HEK293 (cell line): ENCODE results near the gene ACER3.

Experiments
- CTCF ChIA-PET: fragments of 350-600 bp; formaldehyde crosslinking; extraction: SDS; loops from one replicate; lab custom pipeline; 2021; ENCODE audit warnings: antibody characterized with exemption; lab: Yijun Ruan, JAX
- POLR2A ChIA-PET: fragments of 300-600 bp; formaldehyde crosslinking; extraction: SDS; loops from one replicate; lab custom pipeline; 2020; ENCODE audit warnings: antibody characterized with exemption, inconsistent platforms; lab: Yijun Ruan, JAX
- H3K27ac ChIP-seq: fragments of 200-500 bp; sonication (Bioruptor generic); 2 replicates; pipeline ENCODE4 v1.5.1; 2014; ENCODE audit warnings: low read depth, low read length, control low read depth, inconsistent platforms; ENCODE audit errors: extremely low read depth
- H3K36me3 ChIP-seq, 2 experiments: fragments of 200-500 bp in 1 of 2; sonication (Bioruptor generic) in 1 of 2; 1 replicate in 1 of 2; 2 replicates in 1 of 2; pipeline ENCODE4 v1.5.1; 2014 to 2017; ENCODE audit warnings: inconsistent platforms in 2 of 2, low read length in 2 of 2; ENCODE audit not compliant: control insufficient read depth in 2 of 2, insufficient read depth in 1 of 2
- H3K4me1 ChIP-seq: fragments of 200-500 bp; sonication (Bioruptor generic); 2 replicates; pipeline ENCODE4 v1.5.1; 2014; ENCODE audit warnings: mild to moderate bottlenecking, low read length, inconsistent platforms; ENCODE audit not compliant: control insufficient read depth, insufficient read depth
- H3K4me3 ChIP-seq: 2 replicates; pipeline ENCODE4 v1.5.1; 2011; ENCODE audit warnings: low read depth, mild to moderate bottlenecking, control low read depth, low read length, moderate library complexity
- H3K9me3 ChIP-seq: fragments of 200-500 bp; sonication (Bioruptor generic); 2 replicates; pipeline ENCODE4 v1.5.1; 2014; ENCODE audit warnings: low read depth, low read length, inconsistent platforms; ENCODE audit not compliant: control insufficient read depth, insufficient read depth
- AEBP2 ChIP-seq: fragments of 450-650 bp; formaldehyde crosslinking; IDR thresholded peaks from 2 replicates; pipeline ENCODE4 v1.5.1; 2016; ENCODE audit warnings: missing biosample characterization, missing genetic modification characterization, borderline replicate concordance
- BCL11B ChIP-seq: fragments of 450-650 bp; formaldehyde crosslinking; IDR thresholded peaks from 2 replicates; pipeline ENCODE4 v1.5.1; 2016; ENCODE audit warnings: low read depth, missing biosample characterization, missing genetic modification characterization
- CTCF ChIP-seq: fragments of 450-650 bp; formaldehyde crosslinking; IDR thresholded peaks from 2 replicates; pipeline ENCODE4 v1.5.1; 2016; ENCODE audit warnings: missing biosample characterization, missing genetic modification characterization
- HOXD13 ChIP-seq: sonication (generic); formaldehyde crosslinking; IDR thresholded peaks from 2 replicates; pipeline ENCODE4 v1.8.0; 2022; ENCODE audit warnings: missing genetic modification reagents, borderline replicate concordance
- INSM2 ChIP-seq: fragments of 450-650 bp; formaldehyde crosslinking; IDR thresholded peaks from 2 replicates; pipeline ENCODE4 v1.5.1; 2016; ENCODE audit warnings: missing biosample characterization, missing genetic modification characterization
- KLF1 ChIP-seq: fragments of 450-650 bp; formaldehyde crosslinking; IDR thresholded peaks from 2 replicates; pipeline ENCODE4 v1.5.1; 2016; ENCODE audit warnings: missing biosample characterization, missing genetic modification characterization
- KLF16 ChIP-seq: fragments of 450-650 bp; formaldehyde crosslinking; IDR thresholded peaks from 2 replicates; pipeline ENCODE4 v1.5.1; 2017; ENCODE audit warnings: missing biosample characterization, missing genetic modification characterization
- KLF9 ChIP-seq: fragments of 450-650 bp; formaldehyde crosslinking; IDR thresholded peaks from 2 replicates; pipeline ENCODE4 v1.5.1; 2016; ENCODE audit warnings: missing biosample characterization, missing genetic modification characterization, low read depth
- ZBTB1 ChIP-seq: fragments of 450-650 bp; formaldehyde crosslinking; IDR thresholded peaks from 2 replicates; pipeline ENCODE4 v1.5.1; 2016; ENCODE audit warnings: missing biosample characterization, missing genetic modification characterization
- ZBTB11 ChIP-seq: fragments of 450-650 bp; formaldehyde crosslinking; conservative IDR thresholded peaks from 2 replicates; pipeline ENCODE4 v1.5.1; 2016; ENCODE audit warnings: low read depth, missing biosample characterization, missing genetic modification characterization
- ZBTB44 ChIP-seq: fragments of 450-650 bp; IDR thresholded peaks from 2 replicates; pipeline ENCODE4 v1.5.1; 2018; ENCODE audit warnings: missing biosample characterization, mild to moderate bottlenecking, missing genetic modification characterization
- ZFP3 ChIP-seq: fragments of 450-650 bp; formaldehyde crosslinking; IDR thresholded peaks from 2 replicates; pipeline ENCODE4 v1.5.1; 2016; ENCODE audit warnings: low read depth, missing biosample characterization, missing genetic modification characterization
- ZFP37 ChIP-seq: fragments of 450-650 bp; formaldehyde crosslinking; IDR thresholded peaks from 2 replicates; pipeline ENCODE4 v1.5.1; 2016; ENCODE audit warnings: missing biosample characterization, missing genetic modification characterization
- ZNF23 ChIP-seq: fragments of 450-650 bp; formaldehyde crosslinking; IDR thresholded peaks from 2 replicates; pipeline ENCODE4 v1.5.1; 2016; ENCODE audit warnings: missing biosample characterization, missing genetic modification characterization, borderline replicate concordance
- ZNF514 ChIP-seq: fragments of 450-650 bp; formaldehyde crosslinking; IDR thresholded peaks from 2 replicates; pipeline ENCODE4 v1.5.1; 2016; ENCODE audit warnings: missing biosample characterization, missing genetic modification characterization
- ZNF629 ChIP-seq: fragments of 450-650 bp; formaldehyde crosslinking; IDR thresholded peaks from 2 replicates; pipeline ENCODE4 v1.5.1; 2017; ENCODE audit warnings: missing biosample characterization, missing genetic modification characterization
- ZNF645 ChIP-seq: fragments of 450-650 bp; formaldehyde crosslinking; IDR thresholded peaks from 2 replicates; pipeline ENCODE4; 2016; ENCODE audit warnings: missing biosample characterization, missing genetic modification characterization
- ZNF677 ChIP-seq: fragments of 450-650 bp; IDR thresholded peaks from 2 replicates; pipeline ENCODE4 v1.5.0; 2018; ENCODE audit warnings: missing biosample characterization, mild to moderate bottlenecking, missing genetic modification characterization, moderate library complexity
- ZNF704 ChIP-seq: fragments of 450-650 bp; formaldehyde crosslinking; IDR thresholded peaks from 2 replicates; pipeline ENCODE4 v1.5.1; 2016; ENCODE audit warnings: missing biosample characterization, missing genetic modification characterization

ACER3 gene

GRCh38 chr11:77040401-77040777 lies 179.7 kb downstream of the ACER3 start:
- H3K9me3 ChIP-seq: no peaks in the 10 kb centered on the region
- H3K4me3 ChIP-seq: no peak overlapping the region
- no peak overlapping the region for H3K27ac ChIP-seq
- no peak for TF ChIP-seq ZNF677 (tag by site-specific recombination)
- TF ChIP-seq AEBP2 (tag by site-specific recombination): no peak
- TF ChIP-seq ZFP37: no peak
- no peak for TF ChIP-seq ZFP3 (tag by site-specific recombination)
- no peak for TF ChIP-seq KLF1
- no peak for TF ChIP-seq KLF9 (tag by site-specific recombination)
- TF ChIP-seq ZNF23 (tag by site-specific recombination): no peak
- TF ChIP-seq INSM2 (tag by site-specific recombination): no peak
- no peaks in the 10 kb centered on the region for H3K36me3 ChIP-seq
- ChIA-PET POLR2A (no interaction called here), CTCF (interaction anchor here (0.6 to 2.4 kb wide), 5 partner anchors 31 to 139 kb away, joined by 3 to 17 read pairs (median 8); no protein-coding TSS in a partner anchor)
- peaks cover 8% of the 10 kb centered on the region; the same call in 1 of the 2 replicates for H3K4me1 ChIP-seq

- Histone ChIP-seq H3K4me1 (peaks cover 4% of the 10 kb centered on the region; the same call in 1 of the 2 replicates), H3K27ac (no peak overlapping the region), H3K36me3 (no peaks in the 10 kb centered on the region), H3K9me3 (no peaks in the 10 kb centered on the region), H3K4me3 (no peak overlapping the region)
- CTCF ChIA-PET: interaction anchor here (0.5 to 2.4 kb wide), 3 partner anchors 30 to 91 kb away, joined by 3 to 11 read pairs (median 3); no protein-coding TSS in a partner anchor
- POLR2A ChIA-PET: no interaction called here
- TF ChIP-seq BCL11B (tag by site-specific recombination) (no peak), ZNF629 (no peak), ZNF645 (tag by site-specific recombination) (no peak), ZBTB44 (tag by site-specific recombination) (no peak), ZNF514 (no peak), HOXD13 (no peak), ZBTB11 (no peak), KLF16 (no peak), CTCF (tag by site-specific recombination) (no peak), ZNF704 (no peak), ZBTB1 (tag by site-specific recombination) (no peak)
Measured at GRCh38 chr11:77040889-77041288, 180.2 kb downstream of the ACER3 start.
